GM19035 (cell line): ENCODE data around the gene PROK1.

Experiments used
- ATAC-seq: cut with Tn5 transposase; IDR thresholded peaks from one replicate; pipeline ENCODE4 v1.9.1; 2021; ENCODE audit not compliant: unreplicated experiment

The PROK1 gene

GRCh38 chr1:110464340-110464739 lies 13.4 kb downstream of the PROK1 start:
- no peak for ATAC-seq

DNA sequence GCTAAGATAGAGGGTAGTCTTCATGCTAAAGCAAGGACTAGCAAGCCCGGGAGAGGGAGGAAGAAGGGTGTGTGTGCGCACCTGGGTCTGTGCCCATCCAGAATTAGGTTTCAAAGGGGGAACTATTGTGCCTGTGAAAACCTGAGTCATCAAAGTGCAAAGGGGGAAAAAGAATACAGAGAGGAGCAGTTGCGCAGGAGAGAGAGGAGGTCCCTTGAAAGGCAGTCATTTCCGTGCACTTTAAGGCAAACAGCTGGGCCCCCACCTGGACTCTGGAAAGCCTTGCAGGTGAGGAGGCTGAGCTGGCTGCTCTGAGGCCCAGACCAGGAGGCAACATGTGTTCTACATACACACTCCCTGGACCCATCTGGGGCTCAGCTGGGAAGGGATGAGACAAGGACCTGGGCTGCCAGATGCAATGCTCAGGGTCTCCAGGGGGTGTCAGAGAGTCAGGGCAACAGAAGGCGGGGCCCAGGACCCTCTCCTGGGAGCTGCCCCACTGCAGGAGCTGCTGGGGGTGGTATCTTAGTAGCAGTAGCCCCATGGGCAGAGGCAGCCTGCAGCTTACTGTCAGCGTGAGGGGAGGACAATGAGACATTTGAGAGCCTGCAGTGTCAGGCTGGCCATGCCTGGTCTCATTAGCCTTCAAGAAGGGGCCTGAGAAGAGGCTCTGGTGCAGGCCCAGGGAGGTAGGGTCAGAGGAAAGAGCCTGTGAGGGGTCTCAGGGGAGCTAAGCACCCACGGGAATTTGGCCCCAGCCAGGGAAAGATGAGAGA lies 14.3 kb downstream of the PROK1 start:
- no peak for ATAC-seq

DNA sequence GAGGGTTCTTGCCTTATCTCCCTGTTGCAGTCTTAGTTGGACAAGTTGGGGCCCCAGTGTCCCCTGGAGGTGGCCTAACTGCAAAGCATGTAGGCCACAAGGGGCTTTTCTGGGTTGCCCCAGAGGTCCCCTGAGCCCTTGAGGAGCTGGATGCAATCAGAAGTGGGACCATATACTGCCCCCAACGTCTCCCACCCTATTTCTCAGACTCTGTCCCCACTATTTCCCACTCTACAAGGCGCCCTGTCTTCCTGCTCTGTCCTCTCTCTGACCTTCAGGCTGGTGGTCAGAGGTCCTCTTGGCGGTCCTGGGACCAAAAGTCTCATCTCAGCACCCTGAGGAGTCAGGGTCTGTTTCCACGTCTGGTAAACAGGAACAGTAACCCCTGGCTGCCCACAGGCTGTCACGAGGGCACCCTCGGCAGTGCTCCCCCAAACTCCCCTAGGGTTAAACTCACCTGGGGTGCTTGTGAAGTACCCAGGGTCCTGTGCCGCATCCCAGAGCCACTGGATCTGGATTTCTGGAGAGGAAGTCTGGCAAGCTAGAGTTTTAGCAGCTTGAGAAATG lies 14.9 kb downstream of the PROK1 start:
- ATAC-seq, result no peak

DNA sequence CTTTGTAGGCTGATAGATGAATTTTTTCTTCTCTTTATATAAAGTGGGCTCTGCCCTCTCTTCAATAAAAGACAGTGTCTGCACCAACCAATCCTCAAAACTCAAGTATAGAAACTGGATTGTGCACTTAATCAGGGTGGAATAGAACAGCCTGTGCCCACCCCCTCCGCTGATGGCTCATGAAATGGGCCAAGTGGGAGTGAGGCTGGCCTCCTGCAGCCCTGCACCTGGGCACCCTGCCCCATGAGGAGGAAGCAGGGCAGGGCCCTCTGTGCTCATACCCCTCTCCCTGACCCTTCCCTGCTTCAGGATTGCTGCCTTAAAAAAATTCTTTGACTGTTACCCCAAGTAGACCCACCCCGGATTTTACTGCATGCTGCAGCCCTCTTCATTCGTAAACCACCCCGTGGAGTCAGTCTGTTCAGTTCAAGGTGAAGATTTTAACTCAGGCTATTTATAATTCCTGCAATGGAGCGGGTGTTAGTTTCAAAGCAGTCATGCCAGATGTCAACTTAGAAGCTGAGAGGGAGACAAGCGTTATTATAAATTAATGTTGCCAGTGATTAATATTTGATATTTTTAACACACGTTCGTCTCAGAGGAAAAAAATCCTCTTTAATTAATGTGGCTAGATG lies 15.8 kb downstream of the PROK1 start:
- ATAC-seq, result no peak

DNA sequence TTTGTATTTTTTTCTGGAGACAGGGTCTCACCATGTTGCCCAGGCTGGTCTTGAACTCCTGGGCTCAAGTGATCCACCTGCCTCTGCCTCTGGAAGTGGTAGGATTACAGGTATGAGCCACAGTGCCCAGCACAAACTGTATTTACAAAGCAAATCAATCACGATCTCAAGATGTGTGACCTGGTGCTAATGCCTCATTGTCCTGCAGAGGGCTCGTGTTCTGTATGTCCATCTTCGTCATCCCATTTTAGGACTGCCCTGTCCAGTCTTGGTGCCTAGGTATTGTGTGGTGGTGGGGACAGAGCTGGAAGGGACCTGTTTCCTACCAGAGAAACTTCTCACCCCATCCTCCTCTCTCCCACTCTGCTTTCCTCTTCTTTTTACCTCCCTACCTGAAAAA lies 20.2 kb downstream of the PROK1 start:
- ATAC-seq, result no peak

- ATAC-seq, result no peak
Observed at GRCh38 chr1:110472546-110472945, 21.6 kb downstream of the PROK1 start.

GRCh38 chr1:110474444-110474843 lies 23.5 kb downstream of the PROK1 start:
- no peak for ATAC-seq

DNA sequence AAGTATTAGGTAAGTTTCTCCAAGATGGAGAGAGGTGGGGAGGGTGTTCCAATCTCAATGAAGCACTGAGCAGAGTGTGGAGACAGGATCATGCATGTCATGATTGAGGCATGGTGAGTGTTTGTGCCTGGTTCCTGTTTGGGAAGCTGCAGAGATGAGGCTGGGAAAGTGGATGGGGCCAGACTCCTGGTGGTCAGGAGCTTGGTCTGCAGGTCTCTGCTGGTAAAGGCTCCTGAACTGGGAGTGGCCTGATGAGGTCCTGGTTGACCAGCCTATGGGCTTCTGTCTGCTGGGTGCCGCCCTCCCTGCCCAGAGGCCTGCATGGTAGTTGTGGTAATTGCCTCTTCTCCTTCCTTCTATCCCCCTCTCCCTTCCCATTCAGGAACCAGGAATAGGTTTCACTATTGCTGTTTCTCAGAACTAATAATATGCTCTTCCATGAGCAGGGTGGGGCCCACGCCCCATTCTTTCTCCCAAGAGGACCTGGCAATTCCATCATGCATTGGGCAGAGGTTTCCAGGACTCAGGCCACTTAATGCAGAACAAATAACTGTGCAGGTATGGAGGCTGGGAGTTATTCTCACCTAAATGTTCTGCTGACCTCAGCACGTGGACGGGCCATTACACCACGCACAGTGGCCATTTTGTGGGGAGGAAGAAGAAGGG lies 24.5 kb downstream of the PROK1 start:
- ATAC-seq, result no peak

DNA sequence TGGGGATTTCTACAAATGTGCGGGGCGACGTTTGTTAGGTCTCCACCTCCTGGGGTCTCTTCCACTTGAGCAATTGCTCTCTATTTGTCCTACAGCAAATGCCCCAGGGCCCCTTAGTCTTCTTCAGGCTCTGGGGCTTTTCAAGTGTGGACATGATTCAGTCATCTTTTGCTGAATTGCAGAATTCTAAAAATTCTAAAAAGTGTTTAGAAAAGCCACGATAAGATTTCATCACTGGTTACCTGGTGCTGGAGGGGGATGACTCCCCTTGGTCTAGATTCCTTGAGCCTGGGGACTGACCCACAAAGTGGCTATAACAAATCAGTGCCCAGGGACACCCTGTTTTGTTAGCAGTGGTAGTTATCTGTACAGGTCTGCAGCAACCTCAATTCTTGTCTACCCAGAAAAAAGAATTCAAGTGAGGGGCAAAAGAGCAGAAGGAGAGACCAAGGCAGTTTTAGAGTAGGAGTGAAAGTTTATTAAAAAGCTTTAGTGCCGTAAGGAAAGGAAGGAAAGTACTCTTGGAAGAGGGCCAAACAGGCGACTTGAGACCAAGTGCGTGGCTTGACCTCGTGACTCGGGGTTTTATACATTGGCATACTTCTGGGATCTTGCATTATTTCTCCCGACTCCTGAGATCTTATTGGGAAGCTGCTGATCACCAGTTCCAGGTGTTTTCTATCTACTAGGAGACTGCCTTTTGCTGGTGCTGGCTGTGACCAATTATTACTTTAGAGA lies 25.2 kb downstream of the PROK1 start:
- no peak for ATAC-seq

DNA sequence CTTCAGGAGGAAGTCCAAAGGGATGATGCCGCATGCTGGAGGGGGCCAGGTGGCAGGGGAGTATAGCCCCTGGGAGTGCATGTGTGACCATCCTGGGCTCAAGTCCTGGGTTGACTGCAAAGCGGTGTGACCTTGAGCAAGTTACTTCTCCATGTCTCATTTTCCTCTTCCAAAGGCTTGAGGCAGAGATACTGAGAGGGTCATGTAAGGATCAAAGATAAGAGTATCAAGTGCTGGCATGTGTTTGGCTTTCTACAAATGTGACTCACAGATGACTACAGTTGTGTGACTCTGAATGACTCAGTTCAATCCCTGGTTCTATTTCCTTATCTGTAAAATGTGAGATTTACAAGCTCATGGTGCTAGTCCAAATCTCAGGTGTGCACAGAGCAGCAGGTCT lies 26.1 kb downstream of the PROK1 start:
- ATAC-seq, result no peak

DNA sequence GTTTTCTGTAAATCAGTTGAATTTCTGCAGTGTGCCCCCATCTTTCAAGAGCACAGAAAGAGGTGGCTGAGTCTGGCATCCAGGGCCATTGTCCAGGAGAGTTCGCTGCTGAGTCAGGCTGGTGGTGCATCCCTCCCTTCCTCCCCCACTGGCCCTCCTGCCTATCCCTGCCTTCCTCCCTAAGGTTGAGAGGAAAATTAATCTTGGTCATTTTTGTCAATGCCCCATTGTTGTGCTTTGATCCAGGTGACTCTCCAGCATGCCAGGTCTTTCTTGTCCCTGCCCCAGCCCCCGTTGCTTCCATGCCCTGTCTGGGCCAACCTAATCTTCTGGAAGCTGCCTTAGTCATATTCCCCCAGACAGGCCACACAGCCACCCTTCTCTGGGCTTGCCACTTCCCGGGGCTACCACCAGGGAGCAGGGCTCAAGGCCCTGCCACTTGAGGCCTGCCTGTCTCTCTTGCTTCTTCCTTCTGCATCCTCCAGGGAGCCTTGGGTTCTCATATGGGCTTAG lies 26.6 kb downstream of the PROK1 start:
- ATAC-seq, result no peak

DNA sequence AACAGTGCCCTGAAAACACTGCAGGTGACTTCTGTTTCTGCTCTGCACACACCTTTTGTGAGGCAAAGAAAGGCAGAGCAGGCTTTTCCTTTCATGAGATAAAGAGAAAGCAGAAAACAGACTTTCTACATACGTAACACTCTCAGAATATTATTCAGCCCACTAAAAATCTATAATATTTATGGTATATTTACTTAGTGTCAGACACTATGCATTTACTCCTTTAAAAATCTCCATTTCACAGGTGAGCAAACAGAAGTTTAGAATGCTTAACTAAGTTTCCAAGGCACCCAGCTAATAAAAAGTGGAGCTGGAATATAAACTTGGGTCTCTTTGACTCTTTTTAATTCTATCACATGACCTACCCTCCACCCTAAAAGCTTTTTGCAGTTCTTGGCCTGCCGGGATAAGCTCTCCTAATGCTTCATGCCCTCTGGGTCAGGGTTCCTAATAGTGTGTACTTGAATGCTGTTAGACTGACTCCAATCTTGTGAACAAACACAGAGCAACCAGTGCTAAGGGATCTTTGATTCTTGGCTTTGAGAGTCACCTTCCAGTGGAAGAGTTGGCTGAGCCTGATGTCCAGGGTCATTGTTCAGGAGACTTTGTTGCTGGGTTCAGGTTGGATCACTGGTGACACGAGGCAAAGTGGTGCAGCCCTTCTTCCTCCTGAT lies 27.2 kb downstream of the PROK1 start:
- ATAC-seq, result no peak

DNA sequence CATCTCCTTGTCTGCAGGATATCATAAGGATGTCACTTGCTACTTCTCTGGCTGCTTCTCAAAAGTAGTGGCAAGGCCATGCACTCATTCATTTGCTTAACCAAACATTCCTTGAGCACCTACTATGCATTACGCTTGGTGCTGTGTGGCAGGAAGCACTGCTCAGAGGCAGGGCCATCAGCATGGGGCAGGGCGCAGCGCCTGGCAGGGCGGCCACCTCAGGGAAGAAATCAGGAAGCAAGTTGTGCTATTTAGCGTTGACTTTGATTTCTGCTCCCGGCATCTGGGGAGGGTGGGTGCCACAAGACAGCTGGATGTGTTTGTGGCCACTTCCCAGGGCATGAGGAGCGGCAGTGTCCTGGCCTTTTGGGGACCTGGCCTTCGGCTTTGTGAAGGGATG lies 27.9 kb downstream of the PROK1 start:
- no peak for ATAC-seq

DNA sequence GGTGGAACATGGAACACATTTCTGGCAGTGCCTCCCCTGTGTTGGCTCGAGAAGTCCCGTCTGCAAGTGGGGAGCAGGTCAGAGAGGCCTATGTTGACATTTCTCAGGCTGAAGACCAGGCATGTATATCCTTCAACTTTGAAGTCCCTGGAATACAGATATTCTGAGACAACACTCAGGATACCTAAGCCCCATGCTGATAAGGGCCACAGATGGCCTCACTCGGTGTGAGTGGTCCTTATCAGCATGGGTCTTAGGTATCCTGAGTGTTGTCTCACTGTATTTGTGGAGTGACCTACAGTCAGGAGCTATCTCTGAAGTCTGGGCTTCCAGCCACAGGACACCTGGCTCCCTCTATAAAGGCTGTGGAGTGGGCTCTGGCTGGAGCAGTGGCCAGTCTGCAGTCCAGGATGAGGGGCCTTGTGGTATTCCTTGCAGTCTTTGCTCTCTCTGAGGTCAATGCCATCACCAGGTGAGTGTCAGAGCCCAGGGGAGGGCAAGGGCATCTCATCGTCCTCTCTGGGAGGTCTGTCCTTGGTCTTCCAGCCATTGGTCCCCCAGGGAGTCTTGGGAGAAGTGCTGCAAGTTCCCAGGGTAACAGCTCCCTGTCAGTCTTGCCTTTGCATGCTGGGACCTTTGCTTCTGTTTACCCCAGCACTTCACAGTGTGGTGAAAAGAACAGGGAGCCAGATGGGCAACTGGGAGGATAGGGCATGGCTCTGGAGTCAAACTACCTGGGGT lies 29.6 kb downstream of the PROK1 start:
- no peak for ATAC-seq

DNA sequence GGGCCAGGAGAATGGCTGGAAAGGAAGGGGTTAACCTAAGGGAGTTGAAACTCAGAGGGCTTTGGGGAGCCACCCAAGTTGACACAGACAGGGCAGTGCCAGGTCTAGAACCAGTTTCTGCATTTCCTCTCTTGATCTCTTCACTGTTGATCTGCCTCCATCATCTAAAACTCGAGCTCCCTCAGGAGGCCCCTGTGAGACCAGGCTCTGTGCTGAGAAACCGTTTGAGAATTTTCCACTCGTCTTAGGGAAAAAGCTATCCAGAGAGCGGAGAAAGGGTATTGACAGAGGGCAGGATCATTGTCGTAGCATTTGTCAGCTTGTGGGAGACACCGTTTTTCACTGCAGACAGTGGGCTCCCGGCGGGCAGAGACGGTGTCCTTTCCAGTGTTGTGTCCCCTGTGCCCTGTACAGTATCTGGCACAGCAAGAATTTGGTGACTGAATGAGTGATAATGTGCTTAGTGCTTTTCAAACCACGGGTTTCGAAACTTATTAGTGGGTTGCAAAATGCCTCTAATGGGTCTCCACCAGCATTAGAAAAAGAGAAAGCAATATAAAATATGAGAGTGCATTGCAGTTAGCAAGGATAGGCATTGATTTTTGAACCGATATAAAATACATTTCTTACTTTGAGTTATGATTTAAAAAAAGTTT lies 31.1 kb downstream of the PROK1 start:
- ATAC-seq, result no peak

GRCh38 chr1:110482662-110483307 lies 31.8 kb downstream of the PROK1 start:
- no peak for ATAC-seq

DNA sequence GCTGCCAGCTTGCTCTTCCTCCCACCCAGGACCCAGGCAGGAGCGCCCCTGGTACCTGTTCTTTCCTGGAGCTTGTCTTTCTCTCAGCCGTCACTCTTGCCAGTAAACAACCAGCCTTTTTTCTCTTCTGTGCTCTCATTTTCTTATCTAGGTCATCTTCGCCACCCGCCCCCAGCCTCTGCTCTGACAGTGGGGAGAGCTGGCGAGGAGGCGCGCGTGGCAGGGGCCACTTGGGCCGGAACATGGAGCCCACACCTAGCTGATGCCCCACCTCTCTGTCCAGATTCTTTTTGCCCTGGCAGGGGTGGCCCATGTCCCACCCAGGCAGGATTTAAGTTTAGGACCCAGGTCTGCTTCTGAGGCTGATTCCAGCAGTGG lies 32.3 kb downstream of the PROK1 start:
- ATAC-seq, result no peak

DNA sequence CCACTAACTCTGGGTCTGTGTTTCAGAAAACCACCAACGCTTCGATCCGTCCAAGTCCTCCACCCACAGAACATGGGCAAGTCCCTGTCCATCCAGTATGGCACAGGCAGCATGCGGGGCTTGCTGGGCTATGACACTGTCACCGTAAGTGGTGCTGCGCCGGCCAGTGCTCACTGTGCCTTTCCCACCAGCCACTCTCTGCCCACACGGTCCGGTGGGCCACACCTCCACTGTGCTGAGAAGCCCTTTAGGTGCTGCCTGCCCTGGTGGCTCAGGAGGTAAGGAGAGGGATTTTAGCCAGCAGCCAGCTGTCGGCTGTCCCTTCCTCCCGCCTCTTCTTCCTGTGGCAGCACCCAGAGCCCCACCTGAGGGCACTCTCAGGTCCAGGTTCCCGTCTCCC lies 33.9 kb downstream of the PROK1 start:
- ATAC-seq, result no peak

- no peak for ATAC-seq
Observed at GRCh38 chr1:110485725-110486124, 34.8 kb downstream of the PROK1 start.
